HepG2 (cell line): ENCODE measurements around the gene GPLD1. TPM values are rescaled to one million over a fixed set of nuclear protein-coding genes. Genes with fewer than 3 reads are reported as not detected.
A peak's percentile ranks its signal among the peaks of the same experiment; 100 is the strongest.

Source experiments
- ARNTL ChIP-seq: sonication (generic); formaldehyde crosslinking; IDR thresholded peaks from 2 replicates; pipeline ENCODE4 v1.4.0; 2020; ENCODE audit warnings: mild to moderate bottlenecking, missing genetic modification reagents
- DNMT1 ChIP-seq: sonication (generic); formaldehyde crosslinking; IDR thresholded peaks from 2 replicates; pipeline ENCODE4 v1.5.1; 2020; ENCODE audit warnings: mild to moderate bottlenecking, missing genetic modification reagents
- ETV6 ChIP-seq: sonication (generic); formaldehyde crosslinking; conservative IDR thresholded peaks from 2 replicates; pipeline ENCODE4 v1.4.0; 2020; ENCODE audit warnings: missing genetic modification reagents
- FOXK2 ChIP-seq: fragments of 450-650 bp; IDR thresholded peaks from 2 replicates; pipeline ENCODE4 v1.6.1; 2016
- HIVEP1 ChIP-seq: sonication (generic); formaldehyde crosslinking; IDR thresholded peaks from 2 replicates; pipeline ENCODE4 v1.4.0; 2020; ENCODE audit warnings: mild to moderate bottlenecking, missing genetic modification reagents
- LCORL ChIP-seq, 2 experiments: fragments of 450-650 bp in 1 of 2; sonication (generic) in 1 of 2; formaldehyde crosslinking in 1 of 2; IDR thresholded peaks; 2 replicates each; pipeline versions ENCODE4 v1.5.0 to v1.6.1; 2017 to 2020; ENCODE audit warnings: antibody characterized with exemption in 1 of 2, missing genetic modification reagents in 1 of 2
- NAIF1 ChIP-seq: sonication (generic); formaldehyde crosslinking; IDR thresholded peaks from 2 replicates; pipeline ENCODE4 v1.5.0; 2020; ENCODE audit warnings: mild to moderate bottlenecking, missing genetic modification reagents, borderline replicate concordance
- SIX1 ChIP-seq: sonication (generic); formaldehyde crosslinking; IDR thresholded peaks from 2 replicates; pipeline ENCODE4 v1.4.0; 2020; ENCODE audit warnings: missing genetic modification reagents, borderline replicate concordance
- ZBTB38 ChIP-seq: sonication (generic); formaldehyde crosslinking; IDR thresholded peaks from 2 replicates; pipeline ENCODE4 v1.5.1; 2020; ENCODE audit warnings: mild to moderate bottlenecking, missing genetic modification reagents
- ZNF224 ChIP-seq: sonication (generic); formaldehyde crosslinking; IDR thresholded peaks from 2 replicates; pipeline ENCODE4 v1.5.0; 2020; ENCODE audit warnings: mild to moderate bottlenecking, missing genetic modification reagents
- ZNF543 ChIP-seq: sonication (generic); formaldehyde crosslinking; IDR thresholded peaks from 2 replicates; pipeline ENCODE4 v1.4.0; 2020; ENCODE audit warnings: mild to moderate bottlenecking, missing genetic modification reagents
- ZNF644 ChIP-seq: IDR thresholded peaks from 2 replicates; pipeline ENCODE4 v1.6.1; 2016; ENCODE audit warnings: low read depth
- ZNF703 ChIP-seq: sonication (generic); formaldehyde crosslinking; IDR thresholded peaks from 2 replicates; pipeline ENCODE4 v1.5.1; 2020; ENCODE audit warnings: missing genetic modification reagents, mild to moderate bottlenecking, moderate library complexity, borderline replicate concordance
- ZNF713 ChIP-seq: sonication (generic); formaldehyde crosslinking; IDR thresholded peaks from 2 replicates; pipeline ENCODE4 v1.4.0; 2020; ENCODE audit warnings: mild to moderate bottlenecking, missing genetic modification reagents
- ZNF776 ChIP-seq: sonication (generic); formaldehyde crosslinking; IDR thresholded peaks from 2 replicates; pipeline ENCODE4 v1.4.0; 2020; ENCODE audit warnings: mild to moderate bottlenecking, missing genetic modification reagents
- ZZZ3 ChIP-seq: sonication (generic); formaldehyde crosslinking; IDR thresholded peaks from 2 replicates; pipeline ENCODE4 v1.4.0; 2020; ENCODE audit warnings: missing genetic modification reagents, mild to moderate bottlenecking, borderline replicate concordance
- polyA plus RNA-seq, 8 experiments: library from polyadenylated mRNA; depleted of rRNA in 3 of 8; stranded (reverse) in 7 of 8; unstranded in 1 of 8; fragments of >200 nt; fragmentation: Illumina TruSeq in 4 of 8; extraction: Trizol in 4 of 8; gene quantifications; 2 replicates each; pipeline versions ENCODE4 v1.2.1 to v1.2.3, GENCODE V29; 2011 to 2016; ENCODE audit warnings: low read depth in 4 of 8, missing spikeins in 1 of 8, mixed read lengths in 1 of 8; ENCODE audit not compliant: insufficient read depth in 1 of 8
- total RNA-seq, 5 experiments: library from RNA; depleted of rRNA; stranded (reverse); fragments of >200 nt; fragmentation: Illumina TruSeq; extraction: Trizol; gene quantifications; 2 replicates each; pipeline ENCODE4 v1.2.3, GENCODE V29; 2016; ENCODE audit warnings: low read depth in 1 of 5
- TF ChIP-seq, protein P1 (sequence below): sonication (generic); formaldehyde crosslinking; IDR thresholded peaks from 2 replicates; pipeline ENCODE4 v1.4.0; 2020; ENCODE audit warnings: low read depth, mild to moderate bottlenecking, missing genetic modification reagents
- TF ChIP-seq, protein P2 (sequence below): IDR thresholded peaks from 2 replicates; pipeline ENCODE4 v1.6.1; 2018; ENCODE audit warnings: missing genetic modification reagents, mild to moderate bottlenecking, missing compliant biosample characterization
- TF ChIP-seq, protein P3 (sequence below): sonication (generic); formaldehyde crosslinking; IDR thresholded peaks from 2 replicates; pipeline ENCODE4 v1.8.1; 2022; ENCODE audit warnings: mild to moderate bottlenecking, missing genetic modification reagents
- TF ChIP-seq, protein P4 (sequence below): sonication (generic); formaldehyde crosslinking; IDR thresholded peaks from 2 replicates; pipeline ENCODE4 v1.5.1; 2020; ENCODE audit warnings: mild to moderate bottlenecking, missing genetic modification reagents, moderate library complexity
- TF ChIP-seq, protein P5 (sequence below): sonication (generic); formaldehyde crosslinking; IDR thresholded peaks from 2 replicates; pipeline ENCODE4 v1.4.0; 2020; ENCODE audit warnings: missing genetic modification reagents, borderline replicate concordance

Gene GPLD1
- total and polyA plus RNA-seq, 2 of the 13 experiments (the other 11 are each of a cell fraction or from before 2014, with no cell fraction given): 6.2 to 7.6 TPM

DNA sequence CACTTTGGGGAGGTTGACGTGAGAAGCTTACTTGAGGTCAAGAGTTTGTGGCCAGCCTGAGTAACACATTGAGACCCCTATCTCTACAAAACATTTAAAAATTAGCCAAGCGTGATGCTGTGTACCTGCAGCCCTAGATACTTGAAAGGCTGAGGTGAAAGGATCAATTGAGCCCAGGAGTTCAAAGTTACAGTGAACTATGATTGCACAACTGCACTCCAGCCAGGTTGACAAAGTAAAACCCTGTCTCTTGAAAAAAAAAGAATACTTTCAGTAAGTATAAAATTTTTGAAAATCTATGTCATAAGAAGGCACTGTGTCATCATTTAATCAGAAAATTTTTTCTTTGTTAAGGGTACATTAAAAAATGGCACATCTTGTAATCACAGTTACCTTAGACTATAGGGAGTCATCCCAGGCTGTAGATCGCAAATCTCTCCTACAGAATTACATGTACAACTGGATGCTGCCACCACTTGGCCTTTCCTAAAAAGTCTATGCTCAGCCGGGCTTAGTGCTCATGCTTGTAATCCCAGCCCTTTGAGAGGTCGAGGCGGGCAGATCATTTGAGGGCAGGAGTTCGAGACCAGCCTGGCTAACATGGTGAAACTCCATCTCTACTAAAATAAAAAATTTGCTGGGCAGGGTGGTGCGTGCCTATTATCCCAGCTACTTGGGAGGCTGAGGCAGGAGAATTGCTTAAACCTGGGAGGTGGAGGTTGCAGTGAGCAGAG, 103.7 kb downstream of the GPLD1 start (continued):
- TF ChIP-seq, protein P1, sequence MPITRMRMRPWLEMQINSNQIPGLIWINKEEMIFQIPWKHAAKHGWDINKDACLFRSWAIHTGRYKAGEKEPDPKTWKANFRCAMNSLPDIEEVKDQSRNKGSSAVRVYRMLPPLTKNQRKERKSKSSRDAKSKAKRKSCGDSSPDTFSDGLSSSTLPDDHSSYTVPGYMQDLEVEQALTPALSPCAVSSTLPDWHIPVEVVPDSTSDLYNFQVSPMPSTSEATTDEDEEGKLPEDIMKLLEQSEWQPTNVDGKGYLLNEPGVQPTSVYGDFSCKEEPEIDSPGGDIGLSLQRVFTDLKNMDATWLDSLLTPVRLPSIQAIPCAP: no peak
- TF ChIP-seq DNMT1: no peak
- no peak for TF ChIP-seq ZNF224 (CRISPR knock-in tag)
- peak; percentile 59; the same call in 1 of the 2 replicates for TF ChIP-seq NAIF1 (CRISPR knock-in tag)
- TF ChIP-seq, protein P2, sequence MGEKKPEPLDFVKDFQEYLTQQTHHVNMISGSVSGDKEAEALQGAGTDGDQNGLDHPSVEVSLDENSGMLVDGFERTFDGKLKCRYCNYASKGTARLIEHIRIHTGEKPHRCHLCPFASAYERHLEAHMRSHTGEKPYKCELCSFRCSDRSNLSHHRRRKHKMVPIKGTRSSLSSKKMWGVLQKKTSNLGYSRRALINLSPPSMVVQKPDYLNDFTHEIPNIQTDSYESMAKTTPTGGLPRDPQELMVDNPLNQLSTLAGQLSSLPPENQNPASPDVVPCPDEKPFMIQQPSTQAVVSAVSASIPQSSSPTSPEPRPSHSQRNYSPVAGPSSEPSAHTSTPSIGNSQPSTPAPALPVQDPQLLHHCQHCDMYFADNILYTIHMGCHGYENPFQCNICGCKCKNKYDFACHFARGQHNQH (CRISPR knock-in tag): peak; percentile 86
- TF ChIP-seq ZNF644 (CRISPR knock-in tag): peak; percentile 67
- TF ChIP-seq ETV6 (CRISPR knock-in tag): no peak
- no peak for TF ChIP-seq ZNF703
- 0 out of 2 replicates have a peak, but pooled peaks have one; percentile 32 for TF ChIP-seq ZBTB38 (CRISPR knock-in tag)
- no peak for TF ChIP-seq FOXK2
- no peak for TF ChIP-seq ZNF776 (CRISPR knock-in tag)
- TF ChIP-seq, protein P3, sequence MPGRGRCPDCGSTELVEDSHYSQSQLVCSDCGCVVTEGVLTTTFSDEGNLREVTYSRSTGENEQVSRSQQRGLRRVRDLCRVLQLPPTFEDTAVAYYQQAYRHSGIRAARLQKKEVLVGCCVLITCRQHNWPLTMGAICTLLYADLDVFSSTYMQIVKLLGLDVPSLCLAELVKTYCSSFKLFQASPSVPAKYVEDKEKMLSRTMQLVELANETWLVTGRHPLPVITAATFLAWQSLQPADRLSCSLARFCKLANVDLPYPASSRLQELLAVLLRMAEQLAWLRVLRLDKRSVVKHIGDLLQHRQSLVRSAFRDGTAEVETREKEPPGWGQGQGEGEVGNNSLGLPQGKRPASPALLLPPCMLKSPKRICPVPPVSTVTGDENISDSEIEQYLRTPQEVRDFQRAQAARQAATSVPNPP (CRISPR knock-in tag): peak; percentile 70; the same call in 1 of the 2 replicates
- TF ChIP-seq ZNF713: no peak
- TF ChIP-seq ARNTL (CRISPR knock-in tag): peak; percentile 75
- TF ChIP-seq, protein P4, sequence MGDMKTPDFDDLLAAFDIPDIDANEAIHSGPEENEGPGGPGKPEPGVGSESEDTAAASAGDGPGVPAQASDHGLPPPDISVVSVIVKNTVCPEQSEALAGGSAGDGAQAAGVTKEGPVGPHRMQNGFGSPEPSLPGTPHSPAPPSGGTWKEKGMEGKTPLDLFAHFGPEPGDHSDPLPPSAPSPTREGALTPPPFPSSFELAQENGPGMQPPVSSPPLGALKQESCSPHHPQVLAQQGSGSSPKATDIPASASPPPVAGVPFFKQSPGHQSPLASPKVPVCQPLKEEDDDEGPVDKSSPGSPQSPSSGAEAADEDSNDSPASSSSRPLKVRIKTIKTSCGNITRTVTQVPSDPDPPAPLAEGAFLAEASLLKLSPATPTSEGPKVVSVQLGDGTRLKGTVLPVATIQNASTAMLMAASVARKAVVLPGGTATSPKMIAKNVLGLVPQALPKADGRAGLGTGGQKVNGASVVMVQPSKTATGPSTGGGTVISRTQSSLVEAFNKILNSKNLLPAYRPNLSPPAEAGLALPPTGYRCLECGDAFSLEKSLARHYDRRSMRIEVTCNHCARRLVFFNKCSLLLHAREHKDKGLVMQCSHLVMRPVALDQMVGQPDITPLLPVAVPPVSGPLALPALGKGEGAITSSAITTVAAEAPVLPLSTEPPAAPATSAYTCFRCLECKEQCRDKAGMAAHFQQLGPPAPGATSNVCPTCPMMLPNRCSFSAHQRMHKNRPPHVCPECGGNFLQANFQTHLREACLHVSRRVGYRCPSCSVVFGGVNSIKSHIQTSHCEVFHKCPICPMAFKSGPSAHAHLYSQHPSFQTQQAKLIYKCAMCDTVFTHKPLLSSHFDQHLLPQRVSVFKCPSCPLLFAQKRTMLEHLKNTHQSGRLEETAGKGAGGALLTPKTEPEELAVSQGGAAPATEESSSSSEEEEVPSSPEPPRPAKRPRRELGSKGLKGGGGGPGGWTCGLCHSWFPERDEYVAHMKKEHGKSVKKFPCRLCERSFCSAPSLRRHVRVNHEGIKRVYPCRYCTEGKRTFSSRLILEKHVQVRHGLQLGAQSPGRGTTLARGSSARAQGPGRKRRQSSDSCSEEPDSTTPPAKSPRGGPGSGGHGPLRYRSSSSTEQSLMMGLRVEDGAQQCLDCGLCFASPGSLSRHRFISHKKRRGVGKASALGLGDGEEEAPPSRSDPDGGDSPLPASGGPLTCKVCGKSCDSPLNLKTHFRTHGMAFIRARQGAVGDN (CRISPR knock-in tag): no peak; the same call in 1 of the 2 replicates
- TF ChIP-seq ZZZ3 (CRISPR knock-in tag): no peak
- peak; percentile 92 for TF ChIP-seq SIX1 (CRISPR knock-in tag)
- TF ChIP-seq, protein P5, sequence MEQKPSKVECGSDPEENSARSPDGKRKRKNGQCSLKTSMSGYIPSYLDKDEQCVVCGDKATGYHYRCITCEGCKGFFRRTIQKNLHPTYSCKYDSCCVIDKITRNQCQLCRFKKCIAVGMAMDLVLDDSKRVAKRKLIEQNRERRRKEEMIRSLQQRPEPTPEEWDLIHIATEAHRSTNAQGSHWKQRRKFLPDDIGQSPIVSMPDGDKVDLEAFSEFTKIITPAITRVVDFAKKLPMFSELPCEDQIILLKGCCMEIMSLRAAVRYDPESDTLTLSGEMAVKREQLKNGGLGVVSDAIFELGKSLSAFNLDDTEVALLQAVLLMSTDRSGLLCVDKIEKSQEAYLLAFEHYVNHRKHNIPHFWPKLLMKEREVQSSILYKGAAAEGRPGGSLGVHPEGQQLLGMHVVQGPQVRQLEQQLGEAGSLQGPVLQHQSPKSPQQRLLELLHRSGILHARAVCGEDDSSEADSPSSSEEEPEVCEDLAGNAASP: peak; percentile 95
- TF ChIP-seq HIVEP1 (CRISPR knock-in tag): no peak
- 0 out of 2 replicates have a peak, but pooled peaks have one; percentile 51 for TF ChIP-seq ZNF543 (CRISPR knock-in tag)
- peak; percentile 57; the same call in 1 of the 2 replicates for TF ChIP-seq LCORL (IDR thresholded peaks at IDR 0.05)
- TF ChIP-seq LCORL (CRISPR knock-in tag; IDR thresholded peaks at IDR 0.05): peak; percentile 86
